Liver (tissue), 9 donors: ENCODE data around the gene AIP. TPM values are rescaled to one million over a fixed set of nuclear protein-coding genes. Genes with fewer than 3 reads are reported as not detected.

Experiments
- DNase-seq: peaks from one replicate; pipeline ENCODE4 v3.0.0-alpha.2; 2017; ENCODE audit warnings: low spot score
- H3K27ac ChIP-seq, 2 donors: one replicate each; pipeline ENCODE4 v1.7.0; 2013; ENCODE audit warnings: inconsistent platforms in 2 of 2, low read length in 2 of 2, control low read depth in 1 of 2, low read depth in 1 of 2, mild to moderate bottlenecking in 1 of 2
- H3K27me3 ChIP-seq, 4 donors: one replicate each; pipeline versions ENCODE4 v1.6.1 to v1.7.0; 2013; ENCODE audit warnings: low read length in 3 of 4, inconsistent platforms in 1 of 4, mild to moderate bottlenecking in 1 of 4, moderate library complexity in 1 of 4; ENCODE audit not compliant: control insufficient read depth in 4 of 4, insufficient read depth in 4 of 4
- H3K36me3 ChIP-seq, 4 donors: one replicate each; pipeline versions ENCODE4 v1.6.1 to v1.7.0; 2013; ENCODE audit warnings: low read length in 3 of 4, mild to moderate bottlenecking in 3 of 4, low read depth in 1 of 4, moderate library complexity in 1 of 4; ENCODE audit not compliant: control insufficient read depth in 4 of 4, insufficient read depth in 3 of 4
- H3K4me1 ChIP-seq, 4 donors: one replicate each; pipeline versions ENCODE4 v1.6.1 to v1.7.0; 2013; ENCODE audit warnings: low read length in 3 of 4, mild to moderate bottlenecking in 3 of 4, moderate library complexity in 1 of 4; ENCODE audit not compliant: control insufficient read depth in 4 of 4, insufficient read depth in 4 of 4
- H3K4me3 ChIP-seq, 3 donors: one replicate each; pipeline versions ENCODE4 v1.6.1 to v1.7.0; 2013; ENCODE audit warnings: low read length in 3 of 3, control low read depth in 1 of 3, low read depth in 1 of 3, mild to moderate bottlenecking in 1 of 3
- H3K9ac ChIP-seq, 2 donors: one replicate each; pipeline ENCODE4 v1.7.0; 2013; ENCODE audit warnings: low read length in 2 of 2, mild to moderate bottlenecking in 2 of 2, moderate library complexity in 2 of 2, control low read depth in 1 of 2, low read depth in 1 of 2
- H3K9me3 ChIP-seq, 4 donors: one replicate each; pipeline versions ENCODE4 v1.6.1 to v1.7.0; 2013; ENCODE audit warnings: low read length in 3 of 4; ENCODE audit not compliant: control insufficient read depth in 4 of 4
- ATF3 ChIP-seq: IDR thresholded peaks from 2 replicates; pipeline ENCODE4 v1.6.1; 2016; ENCODE audit warnings: antibody characterized with exemption
- CTCF ChIP-seq: fragments of 150-350 bp; IDR thresholded peaks from 2 replicates; pipeline ENCODE4 v1.5.1; 2017; ENCODE audit warnings: improper control_type of control experiment, low read depth, low read length; ENCODE audit not compliant: missing input control
- EGR1 ChIP-seq, 2 donors: IDR thresholded peaks; 2 replicates each; pipeline ENCODE4 v1.6.1; 2016 to 2018; ENCODE audit warnings: antibody characterized with exemption in 2 of 2, low read depth in 2 of 2
- FOXA1 ChIP-seq: IDR thresholded peaks from 2 replicates; pipeline ENCODE4 v1.6.1; 2016; ENCODE audit warnings: antibody characterized with exemption
- FOXA2 ChIP-seq: IDR thresholded peaks from 2 replicates; pipeline ENCODE4 v1.6.1; 2016; ENCODE audit warnings: antibody characterized with exemption
- GABPA ChIP-seq, 2 donors: IDR thresholded peaks in 1 of 2; conservative IDR thresholded peaks in 1 of 2; 2 replicates each; pipeline ENCODE4 v1.6.1; 2016; ENCODE audit warnings: antibody characterized with exemption in 2 of 2, mild to moderate bottlenecking in 1 of 2, moderate library complexity in 1 of 2
- HNF4A ChIP-seq, 2 donors: conservative IDR thresholded peaks; 2 replicates each; pipeline ENCODE4 v1.6.1; 2016; ENCODE audit warnings: antibody characterized with exemption in 2 of 2, mild to moderate bottlenecking in 2 of 2
- HNF4G ChIP-seq: IDR thresholded peaks from 2 replicates; pipeline ENCODE4 v1.6.1; 2016; ENCODE audit warnings: antibody characterized with exemption
- JUND ChIP-seq, 2 donors: IDR thresholded peaks; 2 replicates each; pipeline ENCODE4 v1.6.1; 2016; ENCODE audit warnings: antibody characterized with exemption in 2 of 2
- MAX ChIP-seq: IDR thresholded peaks from 2 replicates; pipeline ENCODE4 v1.6.1; 2016; ENCODE audit warnings: antibody characterized with exemption
- NR2F2 ChIP-seq: IDR thresholded peaks from 2 replicates; pipeline ENCODE4 v1.6.1; 2016; ENCODE audit warnings: antibody characterized with exemption
- RAD21 ChIP-seq, 2 donors: IDR thresholded peaks; 2 replicates each; pipeline ENCODE4 v1.6.1; 2016; ENCODE audit warnings: antibody characterized with exemption in 2 of 2, mild to moderate bottlenecking in 2 of 2
- REST ChIP-seq: IDR thresholded peaks from 2 replicates; pipeline ENCODE4 v1.6.1; 2016; ENCODE audit warnings: antibody characterized with exemption, mild to moderate bottlenecking
- RXRA ChIP-seq, 2 donors: IDR thresholded peaks; 2 replicates each; pipeline ENCODE4 v1.6.1; 2017 to 2018; ENCODE audit warnings: antibody characterized with exemption in 2 of 2, mild to moderate bottlenecking in 1 of 2
- SP1 ChIP-seq: IDR thresholded peaks from 2 replicates; pipeline ENCODE4 v1.6.1; 2018; ENCODE audit warnings: antibody characterized with exemption, mild to moderate bottlenecking
- TAF1 ChIP-seq: conservative IDR thresholded peaks from 2 replicates; pipeline ENCODE4 v1.6.1; 2016; ENCODE audit warnings: antibody characterized with exemption, mild to moderate bottlenecking
- YY1 ChIP-seq: IDR thresholded peaks from 2 replicates; pipeline ENCODE4 v1.6.1; 2016; ENCODE audit warnings: antibody characterized with exemption, mild to moderate bottlenecking
- ZBTB33 ChIP-seq: IDR thresholded peaks from 2 replicates; pipeline ENCODE4 v1.6.1; 2016; ENCODE audit warnings: antibody characterized with exemption
- WGBS: extraction: QIAGEN DNeasy Blood & Tissue Kit; methylation state at CpG from one replicate; pipeline ENCODE4 v1.1.7; 2013; 5-methylcytosine and 5-hydroxymethylcytosine counted together
- polyA plus RNA-seq, 2 donors: library from polyadenylated mRNA; stranded (reverse) in 1 of 2; unstranded in 1 of 2; fragments of 200-250 nt in 1 of 2; fragments of >200 nt in 1 of 2; fragmentation: Nextera tagmentation in 1 of 2; extraction: Ambion mirVana in 1 of 2; gene quantifications; one replicate each; pipeline versions ENCODE4 v1.2.1 to v1.2.3, GENCODE V29; 2013 to 2015
- total RNA-seq, 2 donors: library from RNA; depleted of rRNA; stranded (reverse); fragments of >200 nt; gene quantifications; one replicate each; pipeline ENCODE4 v1.2.3, GENCODE V29; 2014
- donor health status: healthy.
- donor health status: healthy.
- donor health status: healthy.
- donor health status: healthy.
- donor health status: healthy.

AIP gene
- total and polyA plus RNA-seq, 4 donors, result 17.6 to 28.2 (median 23.1) TPM

GRCh38 chr11:67453816-67454732 is 28.8 kb upstream of the AIP start:
- DNase-seq, result no peak
- no peak overlapping the region for H3K9ac ChIP-seq
- H3K27me3 ChIP-seq, result no peaks in the 10 kb centered on the region
- H3K9me3 ChIP-seq, result no peaks in the 10 kb centered on the region
- H3K36me3 ChIP-seq, result no peaks in the 10 kb centered on the region
- TF ChIP-seq RXRA (IDR thresholded peaks at IDR 0.05) (no peak), RAD21 (IDR thresholded peaks at IDR 0.05) (no peak), TAF1 (no peak)
- H3K4me3 ChIP-seq, result no peak overlapping the region
- peaks cover 0 to 3% (median 0%) of the 10 kb centered on the region in 4 donors for H3K4me1 ChIP-seq
- 91% methylated on average over 21 of the region's 21 CpGs for WGBS
- H3K27ac ChIP-seq, result no peak overlapping the region

GRCh38 chr11:67455054-67455453 is 27.8 kb upstream of the AIP start, which contains the start of gene CABP4:
Gene CABP4, plus strand, starts transcription at chr11:67455354. Its CDS starts 70 bp downstream, at chr11:67455424.
- Histone ChIP-seq H3K27ac (no peak within 1 kb of the TSS), H3K27me3 (no peaks in the 10 kb centered on the region), H3K36me3 (no peaks in the 10 kb centered on the region), H3K4me1 (no peaks in the 10 kb centered on the region), H3K9me3 (no peaks in the 10 kb centered on the region), H3K4me3 (no peak within 1 kb of the TSS), H3K9ac (no peak within 1 kb of the TSS)
- no peak for DNase-seq
- TF ChIP-seq HNF4A (conservative IDR thresholded peaks at IDR 0.05) (no peak), YY1 (no peak), SP1 (no peak), REST (no peak), ATF3 (no peak), MAX (no peak), CTCF (no peak), TAF1 (no peak), GABPA (IDR thresholded peaks at IDR 0.05 in 1 of 2, conservative IDR thresholded peaks at IDR 0.05 in 1 of 2) (no peak), FOXA1 (no peak), ZBTB33 (no peak), FOXA2 (no peak), HNF4G (no peak), JUND (IDR thresholded peaks at IDR 0.05) (no peak), NR2F2 (no peak), EGR1 (IDR thresholded peaks at IDR 0.05; ENCODE audit: low read depth in 2 of 2) (no peak)
- 91% methylated on average over 3 of the region's 3 CpGs for WGBS
